Body of pancreas (tissue), 4 donors: ENCODE measurements around the gene SPEM2. TPM values are rescaled to one million over a fixed set of nuclear protein-coding genes. Genes with fewer than 3 reads are reported as not detected.
A peak's percentile ranks its signal among the peaks of the same experiment; 100 is the strongest.

Experiments
- ATAC-seq: fragments of 150-250 bp; one replicate; pipeline ENCODE4 v1.9.1; 2016
- DNase-seq, 4 donors: peaks; one replicate each; pipeline ENCODE4 v3.0.0-alpha.2; 2019
- H3K27ac ChIP-seq, 4 donors: fragments of 200-600 bp; sonication (generic); 1 replicate in 3 of 4; 2 replicates in 1 of 4; pipeline versions ENCODE4 v1.5.1 to v1.6.1; 2016 to 2019; ENCODE audit warnings: mild to moderate bottlenecking in 1 of 4, mixed read lengths in 1 of 4, moderate library complexity in 1 of 4
- H3K27me3 ChIP-seq, 2 donors: fragments of 200-600 bp; sonication (generic); one replicate each; pipeline ENCODE4 v1.6.0; 2016; ENCODE audit warnings: mild to moderate bottlenecking in 1 of 2
- H3K36me3 ChIP-seq, 2 donors: fragments of 200-600 bp; sonication (generic); replicated peaks in 1 of 2; 2 replicates each; pipeline ENCODE4 v1.5.1; 2016; ENCODE audit warnings: low read depth in 2 of 2; ENCODE audit not compliant: insufficient read depth in 1 of 2
- H3K4me1 ChIP-seq: fragments of 200-600 bp; sonication (generic); one replicate; pipeline ENCODE4 v1.6.0; 2016
- H3K4me3 ChIP-seq, 2 donors: fragments of 200-600 bp; sonication (generic); 1 replicate in 1 of 2; 2 replicates in 1 of 2; pipeline ENCODE4 v1.5.1; 2016 to 2019
- H3K9me3 ChIP-seq, 3 donors: fragments of 200-600 bp; sonication (generic); 1 replicate in 2 of 3; 2 replicates in 1 of 3; pipeline ENCODE4 v1.5.1; 2016
- POLR2A ChIP-seq, 3 donors: fragments of 450-650 bp; IDR thresholded peaks; one replicate each; pipeline ENCODE4 v1.6.1; 2016; ENCODE audit warnings: antibody characterized with exemption in 3 of 3, mild to moderate bottlenecking in 2 of 3
- WGBS, 2 donors: methylation state at CpG; one replicate each; pipeline ENCODE4 v1.1.5; 2017; 5-methylcytosine and 5-hydroxymethylcytosine counted together
- intact Hi-C: fragments of 100-400 bp; cut with DNase I; formaldehyde crosslinking; loops from one replicate; pipeline ENCODE4 v1.15.1; 2023
- total RNA-seq, 2 donors: library from RNA; depleted of rRNA; stranded (reverse); fragments of >200 nt; gene quantifications; one replicate each; pipeline ENCODE4 v1.1.0, GENCODE V29; 2016
- TF ChIP-seq, protein P1 (sequence below), 7 experiments: fragments of 450-650 bp in 4 of 7; fragments of 200-600 bp in 3 of 7; sonication (generic) in 3 of 7; IDR thresholded peaks; one replicate each; pipeline ENCODE4 v1.5.1; 2016 to 2019; ENCODE audit warnings: antibody characterized with exemption in 7 of 7

Gene SPEM2
- total RNA-seq, 2 donors from 2014 or later = not detected

DNA sequence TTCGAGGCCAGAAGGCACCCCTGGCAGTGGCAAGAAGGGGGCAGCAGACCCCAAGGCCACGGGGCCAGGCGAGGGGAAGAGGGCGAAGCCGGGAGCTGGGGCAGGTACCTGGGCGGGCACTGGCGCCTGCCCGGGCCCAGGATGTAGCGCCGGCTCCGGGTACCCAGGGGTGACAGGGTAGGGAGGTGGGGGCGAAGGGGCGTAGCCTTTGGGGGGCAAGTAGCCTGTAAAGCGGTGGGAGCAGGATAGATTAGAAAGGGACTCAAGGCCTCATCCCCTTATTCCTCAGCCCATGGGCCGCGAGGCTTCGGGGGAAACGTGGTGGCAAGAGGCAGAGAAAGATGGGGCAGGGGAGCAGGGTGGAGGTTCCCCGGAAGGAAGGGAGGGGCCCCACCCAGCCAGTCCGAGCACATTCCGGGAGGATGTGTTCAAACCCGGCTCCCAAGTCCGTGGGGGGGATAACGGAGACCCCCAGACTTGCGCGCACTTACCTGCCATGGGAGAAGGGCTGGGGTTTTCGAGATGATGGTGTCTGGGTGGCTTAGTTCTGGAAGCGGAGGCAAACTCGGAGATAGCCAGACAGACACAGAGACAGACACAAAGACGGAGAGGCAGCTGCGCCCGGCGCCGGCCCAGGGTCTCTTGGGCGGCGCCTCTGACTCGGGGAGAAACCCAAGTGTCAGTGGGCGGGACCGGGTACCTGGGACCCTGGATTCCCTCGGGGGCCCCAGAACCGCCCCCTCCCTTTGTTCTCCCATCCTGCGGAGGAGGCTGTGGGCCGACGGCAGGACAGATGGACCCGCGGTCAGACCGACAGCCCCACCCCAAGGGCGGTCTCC lies 31.6 kb upstream of the SPEM2 start:
- DNase-seq = peak in 1 of 4 donors; percentile 45
- peak overlapping the region; percentile 83 to 97 (median 95) for H3K27ac ChIP-seq

DNA sequence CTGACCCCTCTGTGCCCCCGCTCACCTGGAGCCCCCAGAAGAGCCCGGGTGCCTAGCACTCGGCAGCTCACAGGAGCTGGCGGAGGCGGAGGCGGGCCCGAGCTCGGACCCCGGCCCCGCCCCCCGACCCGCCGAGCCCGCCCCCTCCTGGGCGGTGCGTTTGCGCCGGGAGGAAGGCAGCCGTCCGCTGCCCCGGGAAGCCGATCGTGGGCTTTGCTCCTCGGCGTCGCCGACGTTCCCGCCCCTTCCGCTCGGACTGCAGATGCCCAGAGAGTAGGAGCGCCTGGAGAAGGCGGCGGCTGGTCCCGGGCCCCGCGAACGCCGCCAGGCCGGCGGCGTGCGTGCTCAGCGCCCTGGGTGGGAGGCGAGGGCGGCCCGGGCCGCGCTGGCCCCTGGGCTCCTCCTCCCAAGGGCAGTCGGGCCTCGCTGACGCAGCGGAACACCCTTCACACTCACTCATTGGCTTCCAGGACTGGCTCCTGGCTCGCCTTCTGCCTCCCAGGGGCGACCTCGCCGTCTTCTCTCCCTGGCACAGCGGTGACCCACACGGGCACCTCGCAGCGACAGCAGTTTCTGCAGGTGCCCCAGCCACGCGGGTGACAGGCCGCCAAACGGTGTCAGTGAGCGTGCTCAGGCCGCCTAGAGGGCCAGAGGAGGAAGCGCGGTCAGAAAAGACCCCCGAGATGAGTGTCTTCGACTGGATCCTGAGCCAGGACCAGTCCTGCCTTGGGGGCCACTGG lies 30.8 kb upstream of the SPEM2 start, which contains the start of gene PLSCR3:
Gene PLSCR3, minus strand, starts transcription at position 74 of the 740 bp plus-strand sequence. CDS start 415 bp downstream, outside the sequence.
- Histone ChIP-seq H3K4me1 (peaks cover 20% of the 10 kb centered on the region), H3K27me3 (no peaks in the 10 kb centered on the region), H3K36me3 (no peaks in the 10 kb centered on the region), H3K4me3 (peak within 1 kb of the TSS in 1 of 2 donors; percentile 69), H3K9me3 (no peaks in the 10 kb centered on the region), H3K27ac (peak within 1 kb of the TSS; percentile 83 to 97 (median 95))
- peak; percentile 87 to 90 (median 88) for DNase-seq
- ATAC-seq = peak; percentile 91
- WGBS, 2 donors = 0 to 2% methylated on average over 11 to 52 of the region's 71 CpGs
- TF ChIP-seq, protein P1, sequence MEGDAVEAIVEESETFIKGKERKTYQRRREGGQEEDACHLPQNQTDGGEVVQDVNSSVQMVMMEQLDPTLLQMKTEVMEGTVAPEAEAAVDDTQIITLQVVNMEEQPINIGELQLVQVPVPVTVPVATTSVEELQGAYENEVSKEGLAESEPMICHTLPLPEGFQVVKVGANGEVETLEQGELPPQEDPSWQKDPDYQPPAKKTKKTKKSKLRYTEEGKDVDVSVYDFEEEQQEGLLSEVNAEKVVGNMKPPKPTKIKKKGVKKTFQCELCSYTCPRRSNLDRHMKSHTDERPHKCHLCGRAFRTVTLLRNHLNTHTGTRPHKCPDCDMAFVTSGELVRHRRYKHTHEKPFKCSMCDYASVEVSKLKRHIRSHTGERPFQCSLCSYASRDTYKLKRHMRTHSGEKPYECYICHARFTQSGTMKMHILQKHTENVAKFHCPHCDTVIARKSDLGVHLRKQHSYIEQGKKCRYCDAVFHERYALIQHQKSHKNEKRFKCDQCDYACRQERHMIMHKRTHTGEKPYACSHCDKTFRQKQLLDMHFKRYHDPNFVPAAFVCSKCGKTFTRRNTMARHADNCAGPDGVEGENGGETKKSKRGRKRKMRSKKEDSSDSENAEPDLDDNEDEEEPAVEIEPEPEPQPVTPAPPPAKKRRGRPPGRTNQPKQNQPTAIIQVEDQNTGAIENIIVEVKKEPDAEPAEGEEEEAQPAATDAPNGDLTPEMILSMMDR (IDR thresholded peaks at IDR 0.05) = peak in 4 of 7 experiments; percentile 28 to 56 (median 44)
- peak; percentile 72 to 85 (median 80) for TF ChIP-seq POLR2A (IDR thresholded peaks at IDR 0.05)
- intact Hi-C loops = no loop called here

More for the DNA sequence above, 31.6 kb upstream of the SPEM2 start:
- peak; percentile 9 for ATAC-seq
- WGBS, 2 donors = 5 to 17% methylated on average over 30 to 41 of the region's 48 CpGs
- no peaks in the 10 kb centered on the region for H3K9me3 ChIP-seq
- peaks cover 0 to 6% of the 10 kb centered on the region in 2 donors for H3K36me3 ChIP-seq
- no peak for TF ChIP-seq POLR2A (IDR thresholded peaks at IDR 0.05)
- TF ChIP-seq, protein P1 (IDR thresholded peaks at IDR 0.05) = no peak
- intact Hi-C loops = no loop called here
- no peaks in the 10 kb centered on the region for H3K27me3 ChIP-seq
- H3K4me1 ChIP-seq = peaks cover 20% of the 10 kb centered on the region
- peak overlapping the region in 1 of 2 donors; percentile 69 for H3K4me3 ChIP-seq

DNA sequence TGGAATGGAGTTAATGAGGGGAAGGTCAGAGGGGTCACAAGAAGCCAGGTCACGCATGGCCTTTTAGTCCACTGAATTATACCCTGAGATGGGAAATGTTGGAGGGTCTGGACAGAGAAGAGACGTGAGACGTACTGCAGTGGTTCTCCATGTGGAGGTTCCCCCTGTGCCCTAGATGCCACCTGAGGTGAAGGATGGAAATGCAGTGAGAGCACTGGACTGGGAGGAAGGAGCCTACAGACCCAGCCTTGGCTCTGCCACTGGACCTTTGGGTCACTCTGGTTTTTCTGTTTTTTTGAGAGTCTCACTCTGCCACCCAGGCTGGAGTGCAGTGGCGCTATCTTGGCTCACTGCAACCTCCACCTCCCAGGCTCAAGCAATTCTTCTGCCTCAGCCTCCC lies 29.3 kb upstream of the SPEM2 start:
- no peak for DNase-seq
- 81 to 98% methylated on average over 4 of the region's 4 CpGs for WGBS, 2 donors
- H3K27ac ChIP-seq = no peak overlapping the region
- H3K4me1 ChIP-seq = peaks cover 20% of the 10 kb centered on the region
- TF ChIP-seq, protein P1 (IDR thresholded peaks at IDR 0.05) = no peak
- intact Hi-C loops = no loop called here
- ATAC-seq = no peak
- no peaks in the 10 kb centered on the region for H3K9me3 ChIP-seq
- no peaks in the 10 kb centered on the region for H3K36me3 ChIP-seq
- H3K4me3 ChIP-seq = no peak overlapping the region
- H3K27me3 ChIP-seq = no peaks in the 10 kb centered on the region

DNA sequence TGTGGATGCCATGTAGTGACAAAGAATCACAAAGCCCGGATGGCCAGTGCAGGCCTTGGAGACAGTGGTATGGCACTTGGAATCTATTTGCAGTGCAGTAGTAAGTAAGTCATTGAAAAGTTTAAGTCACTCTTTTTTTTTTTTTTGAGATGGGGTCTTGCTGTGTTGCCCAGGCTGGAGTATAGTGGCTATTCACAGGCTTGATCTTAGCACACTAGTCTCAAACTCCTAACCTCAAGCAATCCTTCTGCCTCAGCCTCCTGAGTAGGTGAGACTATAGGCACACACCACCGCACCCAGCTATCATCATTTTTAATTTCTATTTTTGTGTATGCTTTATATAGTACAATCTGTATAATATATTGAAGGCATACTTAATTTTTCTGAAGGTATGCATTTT lies 26.8 kb upstream of the SPEM2 start:
- WGBS, 2 donors = 72 to 77% methylated on average over 2 of the region's 2 CpGs
- intact Hi-C loops = no loop called here
- ATAC-seq = no peak

More for the DNA sequence above, 26.8 kb upstream of the SPEM2 start:
- H3K27ac ChIP-seq = no peak overlapping the region
- no peaks in the 10 kb centered on the region for H3K9me3 ChIP-seq
- no peak for DNase-seq
- no peak for TF ChIP-seq POLR2A (IDR thresholded peaks at IDR 0.05)
- TF ChIP-seq, protein P1 (IDR thresholded peaks at IDR 0.05) = no peak
- no peaks in the 10 kb centered on the region for H3K36me3 ChIP-seq
- H3K4me3 ChIP-seq = no peak overlapping the region
- H3K4me1 ChIP-seq = peaks cover 33% of the 10 kb centered on the region
- H3K27me3 ChIP-seq = no peaks in the 10 kb centered on the region
